ENCODE results near the gene CDH4. TPM values are rescaled to one million over a fixed set of nuclear protein-coding genes. Genes with fewer than 3 reads are reported as not detected.

Gene CDH4
- total and polyA plus RNA-seq, 9 of the 15 experiments (the other 6 are each of a cell fraction or from before 2014, with no cell fraction given): 0.04 TPM; not detected in 8

DNA sequence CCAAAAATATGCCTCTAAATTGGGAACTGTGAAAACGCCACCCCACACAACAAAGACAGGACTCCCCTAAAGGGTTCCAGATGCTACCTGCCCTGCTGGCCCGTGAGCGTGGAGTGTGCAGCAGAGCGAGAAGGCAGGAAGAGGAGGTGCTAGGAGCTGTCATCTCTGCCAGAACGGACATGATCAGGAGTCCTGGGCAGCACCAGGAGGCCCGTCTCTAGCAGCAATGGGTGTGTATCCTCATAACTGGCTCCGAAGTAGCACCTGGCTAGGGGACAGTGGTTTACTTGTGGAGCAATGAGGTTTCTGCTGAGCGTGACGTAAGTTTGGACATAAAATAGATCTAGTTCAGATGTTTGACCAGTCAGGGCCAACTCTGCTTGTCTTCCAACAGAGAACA is 226.0 kb downstream of the CDH4 start:
- no peak overlapping the region for H3K27ac ChIP-seq (ENCODE audit: extremely low read depth, low read depth, low read length)
- no peak overlapping the region for H3K4me3 ChIP-seq
- ChIA-PET CTCF (ENCODE audit: low intra/inter-chr PET ratio) (no interaction called here), POLR2A (interaction anchor here (1.1 kb wide), 1 partner anchor 8 kb away, joined by 6 read pairs; no protein-coding TSS in a partner anchor)
- ATAC-seq (no peak; the same call in 2 of the 3 replicates), DNase-seq (ENCODE audit: extremely low read depth in 1 of 4, low spot score in 3 of 4) (no peak), FAIRE-seq (no peak)
- intact Hi-C loops (cut with micrococcal nuclease): no loop called here
- no peaks in the 10 kb centered on the region for H3K9me3 ChIP-seq (replicated peaks; ENCODE audit: control insufficient read depth, insufficient read depth, low read depth, low read length)
- no peak overlapping the region for H3K4me2 ChIP-seq (ENCODE audit: insufficient read depth, low read length)
- H4K20me1 ChIP-seq (replicated peaks; ENCODE audit: control insufficient read depth, insufficient read depth, low read length): 0 out of 2 replicates have a peak, but pooled peaks cover 6% of the 10 kb centered on the region
- H3K36me3 ChIP-seq (ENCODE audit: control insufficient read depth, insufficient read depth, low read length): no peaks in the 10 kb centered on the region
- no peak overlapping the region for H3K9ac ChIP-seq (ENCODE audit: insufficient read depth in 1 of 2, low read depth in 2 of 2, low read length in 2 of 2)
- in situ Hi-C loops (cut with MboI): no loop called here
- peaks cover 0 to 21% of the 10 kb centered on the region in 2 experiments; a peak in 2 of 5 replicates for H3K27me3 ChIP-seq (ENCODE audit: control insufficient read depth in 2 of 2, insufficient read depth in 2 of 2, low read length in 2 of 2)
- H2AFZ ChIP-seq (ENCODE audit: low read depth, low read length): no peak overlapping the region
- no peaks in the 10 kb centered on the region for H3K9me1 ChIP-seq (ENCODE audit: control insufficient read depth, insufficient read depth, low read length)
- WGBS (ENCODE audit: insufficient coverage, low coverage, missing lambda C conversion rate): 0% methylated on average over 9 of the region's 9 CpGs
- no TSS peak for BruUV-seq (replicated peaks)
- H3K79me2 ChIP-seq (ENCODE audit: control insufficient read depth, insufficient read depth, low read length): no peaks in the 10 kb centered on the region
- H3K4me1 ChIP-seq (replicated peaks in 1 of 2; ENCODE audit: control insufficient read depth in 2 of 2, insufficient read depth in 2 of 2, low read length in 2 of 2): no peaks in the 10 kb centered on the region
- TF ChIP-seq RBM15 (IDR thresholded peaks at IDR 0.05; ENCODE audit: insufficient read depth, low read length) (no peak), REST (IDR thresholded peaks at IDR 0.05; ENCODE audit: borderline replicate concordance) (no peak), REST (CRISPR knock-in tag; IDR thresholded peaks at IDR 0.05; ENCODE audit: low read depth) (no peak), SIRT6 (IDR thresholded peaks at IDR 0.05; ENCODE audit: low read depth, low read length) (no peak), MAFG (tag; conservative IDR thresholded peaks at IDR 0.05) (no peak), ZNF239 (CRISPR knock-in tag; IDR thresholded peaks at IDR 0.05) (no peak), ERF (CRISPR knock-in tag; IDR thresholded peaks at IDR 0.05) (no peak)
- TF ChIP-seq, protein P1, sequence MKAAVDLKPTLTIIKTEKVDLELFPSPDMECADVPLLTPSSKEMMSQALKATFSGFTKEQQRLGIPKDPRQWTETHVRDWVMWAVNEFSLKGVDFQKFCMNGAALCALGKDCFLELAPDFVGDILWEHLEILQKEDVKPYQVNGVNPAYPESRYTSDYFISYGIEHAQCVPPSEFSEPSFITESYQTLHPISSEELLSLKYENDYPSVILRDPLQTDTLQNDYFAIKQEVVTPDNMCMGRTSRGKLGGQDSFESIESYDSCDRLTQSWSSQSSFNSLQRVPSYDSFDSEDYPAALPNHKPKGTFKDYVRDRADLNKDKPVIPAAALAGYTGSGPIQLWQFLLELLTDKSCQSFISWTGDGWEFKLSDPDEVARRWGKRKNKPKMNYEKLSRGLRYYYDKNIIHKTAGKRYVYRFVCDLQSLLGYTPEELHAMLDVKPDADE (conservative IDR thresholded peaks at IDR 0.05; ENCODE audit: control insufficient read depth, low read depth, low read length): no peak
- TF ChIP-seq, protein P2, sequence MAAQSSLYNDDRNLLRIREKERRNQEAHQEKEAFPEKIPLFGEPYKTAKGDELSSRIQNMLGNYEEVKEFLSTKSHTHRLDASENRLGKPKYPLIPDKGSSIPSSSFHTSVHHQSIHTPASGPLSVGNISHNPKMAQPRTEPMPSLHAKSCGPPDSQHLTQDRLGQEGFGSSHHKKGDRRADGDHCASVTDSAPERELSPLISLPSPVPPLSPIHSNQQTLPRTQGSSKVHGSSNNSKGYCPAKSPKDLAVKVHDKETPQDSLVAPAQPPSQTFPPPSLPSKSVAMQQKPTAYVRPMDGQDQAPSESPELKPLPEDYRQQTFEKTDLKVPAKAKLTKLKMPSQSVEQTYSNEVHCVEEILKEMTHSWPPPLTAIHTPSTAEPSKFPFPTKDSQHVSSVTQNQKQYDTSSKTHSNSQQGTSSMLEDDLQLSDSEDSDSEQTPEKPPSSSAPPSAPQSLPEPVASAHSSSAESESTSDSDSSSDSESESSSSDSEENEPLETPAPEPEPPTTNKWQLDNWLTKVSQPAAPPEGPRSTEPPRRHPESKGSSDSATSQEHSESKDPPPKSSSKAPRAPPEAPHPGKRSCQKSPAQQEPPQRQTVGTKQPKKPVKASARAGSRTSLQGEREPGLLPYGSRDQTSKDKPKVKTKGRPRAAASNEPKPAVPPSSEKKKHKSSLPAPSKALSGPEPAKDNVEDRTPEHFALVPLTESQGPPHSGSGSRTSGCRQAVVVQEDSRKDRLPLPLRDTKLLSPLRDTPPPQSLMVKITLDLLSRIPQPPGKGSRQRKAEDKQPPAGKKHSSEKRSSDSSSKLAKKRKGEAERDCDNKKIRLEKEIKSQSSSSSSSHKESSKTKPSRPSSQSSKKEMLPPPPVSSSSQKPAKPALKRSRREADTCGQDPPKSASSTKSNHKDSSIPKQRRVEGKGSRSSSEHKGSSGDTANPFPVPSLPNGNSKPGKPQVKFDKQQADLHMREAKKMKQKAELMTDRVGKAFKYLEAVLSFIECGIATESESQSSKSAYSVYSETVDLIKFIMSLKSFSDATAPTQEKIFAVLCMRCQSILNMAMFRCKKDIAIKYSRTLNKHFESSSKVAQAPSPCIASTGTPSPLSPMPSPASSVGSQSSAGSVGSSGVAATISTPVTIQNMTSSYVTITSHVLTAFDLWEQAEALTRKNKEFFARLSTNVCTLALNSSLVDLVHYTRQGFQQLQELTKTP (IDR thresholded peaks at IDR 0.05; ENCODE audit: low read depth in 1 of 2, partially characterized antibody in 2 of 2): no peak
